ENCODE measurements around the gene BBS2.

Gene BBS2

GRCh38 chr16:56450986-56451752 is 68.7 kb downstream of the BBS2 start, which contains the start of the genes NUDT21 and OGFOD1 (continued):
- TF ChIP-seq ZBTB6 (tag by site-specific recombination; IDR thresholded peaks at IDR 0.05) (no peak), ZNF221 (tag by site-specific recombination; IDR thresholded peaks at IDR 0.05; ENCODE audit: borderline replicate concordance) (no peak), ZNF660 (tag by site-specific recombination; IDR thresholded peaks at IDR 0.05) (peak; percentile 42), ZNF155 (tag by site-specific recombination; IDR thresholded peaks at IDR 0.05) (no peak), GLI4 (tag by site-specific recombination; IDR thresholded peaks at IDR 0.05) (no peak), ZNF776 (tag by site-specific recombination; IDR thresholded peaks at IDR 0.05; ENCODE audit: borderline replicate concordance) (no peak), ZNF747 (tag by site-specific recombination; IDR thresholded peaks at IDR 0.05) (no peak), TCF7L2 (IDR thresholded peaks at IDR 0.05; ENCODE audit: borderline replicate concordance, low read depth, low read length) (no peak), ZNF600 (tag by site-specific recombination; IDR thresholded peaks at IDR 0.05) (no peak), KLF1 (tag by site-specific recombination; IDR thresholded peaks at IDR 0.05) (no peak), ZNF571 (tag by site-specific recombination; IDR thresholded peaks at IDR 0.05) (no peak), ZNF792 (tag by site-specific recombination; IDR thresholded peaks at IDR 0.05) (0 out of 2 replicates have a peak, but pooled peaks have one; percentile 47), KLF10 (tag by site-specific recombination; IDR thresholded peaks at IDR 0.05) (0 out of 2 replicates have a peak, but pooled peaks have one; percentile 15), ZXDB (tag by site-specific recombination; IDR thresholded peaks at IDR 0.05) (0 out of 2 replicates have a peak, but pooled peaks have one; percentile 8), ZNF302 (tag by site-specific recombination; IDR thresholded peaks at IDR 0.05; ENCODE audit: low read depth) (no peak), ZNF596 (tag by site-specific recombination; IDR thresholded peaks at IDR 0.05) (no peak), ZNF580 (tag by site-specific recombination; IDR thresholded peaks at IDR 0.05) (peak; percentile 66), BCL6B (tag by site-specific recombination; IDR thresholded peaks at IDR 0.05) (no peak), HOXA7 (CRISPR knock-in tag; IDR thresholded peaks at IDR 0.05; ENCODE audit: borderline replicate concordance) (no peak), ZNF174 (tag by site-specific recombination; IDR thresholded peaks at IDR 0.05) (no peak), GFI1B (tag by site-specific recombination; IDR thresholded peaks at IDR 0.05) (no peak), ZFP41 (tag by site-specific recombination; IDR thresholded peaks at IDR 0.05; ENCODE audit: borderline replicate concordance) (no peak), PRDM10 (tag by site-specific recombination; IDR thresholded peaks at IDR 0.05) (peak; percentile 74), ZNF362 (tag by site-specific recombination; IDR thresholded peaks at IDR 0.05) (no peak), AEBP2 (tag by site-specific recombination; IDR thresholded peaks at IDR 0.05; ENCODE audit: borderline replicate concordance) (no peak), ZNF239 (tag by site-specific recombination; IDR thresholded peaks at IDR 0.05) (no peak), SALL2 (tag by site-specific recombination; IDR thresholded peaks at IDR 0.05; ENCODE audit: borderline replicate concordance) (no peak), ZNF184 (tag by site-specific recombination; IDR thresholded peaks at IDR 0.05) (no peak), ZNF521 (tag by site-specific recombination; IDR thresholded peaks at IDR 0.05) (no peak), OSR2 (tag by site-specific recombination; IDR thresholded peaks at IDR 0.05) (no peak), ZNF658 (tag by site-specific recombination; IDR thresholded peaks at IDR 0.05) (no peak), ZNF394 (tag by site-specific recombination; IDR thresholded peaks at IDR 0.05; ENCODE audit: borderline replicate concordance) (no peak; the same call in 1 of the 2 replicates)
